Small intestine (tissue), 7 donors: ENCODE measurements around the gene SNRNP200. TPM values are rescaled to one million over a fixed set of nuclear protein-coding genes. Genes with fewer than 3 reads are reported as not detected.

Source experiments
- DNase-seq, 2 donors: peaks; one replicate each; pipeline versions ENCODE4 v3.0.0 to v3.0.0-alpha.2; 2013
- FAIRE-seq: peaks from 2 replicates; lab custom pipeline; 2012; peaks lifted over from hg19 to GRCh38; lab: Jason Lieb, UNC
- H3K27ac ChIP-seq, 3 donors: one replicate each; pipeline ENCODE4 v1.5.1; 2013; ENCODE audit warnings: low read length in 2 of 3, mild to moderate bottlenecking in 2 of 3, control low read depth in 1 of 3, inconsistent platforms in 1 of 3, low read depth in 1 of 3, moderate library complexity in 1 of 3
- H3K27me3 ChIP-seq, 3 donors: one replicate each; pipeline ENCODE4 v1.6.1; 2013; ENCODE audit warnings: low read length in 3 of 3, inconsistent platforms in 1 of 3; ENCODE audit not compliant: control insufficient read depth in 3 of 3, insufficient read depth in 3 of 3
- H3K36me3 ChIP-seq, 3 donors: one replicate each; pipeline ENCODE4 v1.6.1; 2013; ENCODE audit warnings: low read length in 3 of 3, inconsistent platforms in 1 of 3, low read depth in 1 of 3, mild to moderate bottlenecking in 1 of 3, moderate library complexity in 1 of 3; ENCODE audit not compliant: control insufficient read depth in 3 of 3, insufficient read depth in 2 of 3
- H3K4me1 ChIP-seq, 3 donors: one replicate each; pipeline ENCODE4 v1.6.1; 2013; ENCODE audit warnings: low read length in 2 of 3, inconsistent platforms in 1 of 3, low read depth in 1 of 3, mild to moderate bottlenecking in 1 of 3, moderate library complexity in 1 of 3; ENCODE audit not compliant: control insufficient read depth in 3 of 3, insufficient read depth in 2 of 3
- H3K4me3 ChIP-seq, 3 donors: one replicate each; pipeline ENCODE4 v1.5.1; 2013; ENCODE audit warnings: low read length in 3 of 3, control low read depth in 1 of 3, inconsistent platforms in 1 of 3, low read depth in 1 of 3, mild to moderate bottlenecking in 1 of 3, moderate library complexity in 1 of 3
- H3K9me3 ChIP-seq, 2 donors: one replicate each; pipeline ENCODE4 v1.6.1; 2013; ENCODE audit warnings: low read depth in 1 of 2, low read length in 1 of 2; ENCODE audit not compliant: control insufficient read depth in 2 of 2, insufficient read depth in 1 of 2
- WGBS, 3 donors: extraction: QIAGEN DNeasy Blood & Tissue Kit; methylation state at CpG; one replicate each; pipeline ENCODE4 v1.1.7; 2013; 5-methylcytosine and 5-hydroxymethylcytosine counted together
- polyA plus RNA-seq, 4 donors: library from polyadenylated mRNA; stranded (reverse) in 3 of 4; unstranded in 1 of 4; fragments of 200-250 nt in 3 of 4; fragments of 120-200 nt in 1 of 4; gene quantifications; one replicate each; pipeline versions ENCODE4 v1.2.1 to v1.2.3, GENCODE V29; 2013
- donor health status: healthy with polysubstance abuse.
- donor health status: control.
- donor health status: control.
- donor health status: Bipolar disorder and iron deficiency.
- donor health status: healthy.

The SNRNP200 gene
- polyA plus RNA-seq, 4 donors = 55.4 to 156 (median 66.9) TPM

DNA sequence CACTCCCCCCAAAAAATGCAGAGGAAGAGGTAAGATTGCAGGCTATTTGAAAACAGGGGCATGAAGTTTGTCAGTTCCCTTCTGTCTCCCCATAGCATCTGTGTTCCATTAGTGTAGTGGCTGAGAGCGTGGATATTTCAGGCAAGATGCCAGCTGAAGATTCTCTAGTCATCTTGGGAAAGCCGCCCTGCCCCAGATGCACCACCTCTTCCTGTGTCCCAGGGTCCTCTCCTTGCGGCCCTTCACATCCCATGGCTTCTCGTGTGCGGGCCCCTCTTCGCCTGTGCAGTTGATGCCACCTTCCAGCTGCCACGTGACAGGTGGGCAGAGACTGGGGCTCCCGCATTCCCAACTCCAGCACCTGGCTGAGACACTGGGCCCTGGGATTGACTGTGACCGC, 55.7 kb downstream of the SNRNP200 start:
- no peak for FAIRE-seq
- Histone ChIP-seq H3K9me3 (no peaks in the 10 kb centered on the region), H3K4me3 (no peak overlapping the region), H3K36me3 (peaks cover 12 to 61% (median 28%) of the 10 kb centered on the region in 3 donors), H3K4me1 (peaks cover 0 to 15% (median 2%) of the 10 kb centered on the region in 3 donors), H3K27me3 (no peaks in the 10 kb centered on the region), H3K27ac (no peak overlapping the region)
- no peak for DNase-seq
- WGBS, 3 donors = 84 to 96% (median 91%) methylated on average over 8 to 9 of the region's 9 CpGs

DNA sequence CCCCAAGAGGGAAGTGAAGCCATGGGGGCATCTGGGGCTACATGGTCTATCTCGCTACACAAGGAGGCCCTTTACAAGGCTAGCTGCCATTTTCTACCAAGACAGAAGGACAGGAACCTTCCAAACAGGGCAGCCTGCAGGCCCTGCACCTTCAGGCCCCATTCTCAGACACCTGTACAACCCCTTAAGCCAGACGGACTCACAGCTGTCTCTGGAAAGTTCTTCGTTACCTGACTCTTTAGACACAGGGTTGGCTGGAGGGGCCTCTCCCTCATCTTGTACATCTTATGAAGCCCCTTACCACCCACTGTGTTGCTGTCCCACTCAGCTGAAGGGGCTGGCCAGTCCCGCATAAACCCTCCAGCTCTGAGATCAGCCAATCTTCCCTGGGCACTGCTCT, 56.7 kb downstream of the SNRNP200 start:
- Histone ChIP-seq H3K4me1 (peaks cover 0 to 15% (median 2%) of the 10 kb centered on the region in 3 donors), H3K27me3 (no peaks in the 10 kb centered on the region), H3K4me3 (no peak overlapping the region), H3K9me3 (no peaks in the 10 kb centered on the region), H3K27ac (no peak overlapping the region), H3K36me3 (peaks cover 7 to 53% (median 22%) of the 10 kb centered on the region in 3 donors)
- DNase-seq (no peak), FAIRE-seq (no peak)
- 96 to 97% (median 96%) methylated on average over 4 of the region's 4 CpGs for WGBS, 3 donors

DNA sequence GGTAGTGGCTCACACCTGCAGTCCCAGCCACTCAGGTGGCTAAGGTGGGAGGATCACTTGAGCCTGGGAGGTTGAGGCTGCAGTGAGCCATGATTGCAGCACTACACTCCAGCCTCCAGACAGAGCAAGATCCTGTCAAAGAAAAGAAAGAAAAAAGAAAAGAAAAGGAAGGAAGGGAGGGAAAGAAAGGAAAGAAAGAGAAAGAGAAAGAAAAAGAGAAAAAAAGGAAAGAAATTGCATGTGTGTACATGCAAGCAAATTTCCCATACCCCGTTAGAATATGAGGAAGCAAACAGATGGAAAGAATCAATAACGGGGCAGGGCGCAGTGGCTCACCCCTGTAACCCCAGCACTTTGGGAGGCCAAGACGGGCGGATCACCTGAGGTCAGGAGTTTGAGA, 57.5 kb downstream of the SNRNP200 start:
- Histone ChIP-seq H3K4me3 (no peak overlapping the region), H3K27me3 (no peaks in the 10 kb centered on the region), H3K4me1 (peaks cover 0 to 13% (median 0%) of the 10 kb centered on the region in 3 donors), H3K27ac (no peak overlapping the region), H3K9me3 (no peaks in the 10 kb centered on the region), H3K36me3 (peaks cover under 1 to 46% (median 14%) of the 10 kb centered on the region in 3 donors)
- FAIRE-seq (no peak), DNase-seq (no peak)
- 51 to 72% (median 60%) methylated on average over 5 of the region's 5 CpGs for WGBS, 3 donors

DNA sequence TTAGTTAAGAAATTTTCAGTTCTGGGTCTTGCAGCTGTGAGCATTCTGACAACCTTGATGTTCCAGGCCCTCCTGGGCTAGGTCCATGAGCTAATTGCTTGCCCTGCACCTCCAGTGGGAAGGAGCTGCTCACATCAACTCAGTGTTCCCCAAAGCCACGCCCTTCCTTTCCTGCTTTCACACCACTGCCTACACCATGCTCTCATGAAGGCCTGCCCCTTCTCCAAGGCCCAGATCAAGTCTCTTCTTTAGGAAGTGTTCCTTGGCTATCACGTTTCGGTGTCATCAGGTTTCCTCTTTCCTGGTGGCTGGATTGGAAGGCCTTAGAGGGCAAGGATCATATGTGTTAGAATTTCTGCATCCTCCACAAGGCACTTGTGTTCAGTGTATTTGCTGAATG, 58.3 kb downstream of the SNRNP200 start:
- Histone ChIP-seq H3K4me3 (no peak overlapping the region), H3K27ac (no peak overlapping the region), H3K27me3 (no peaks in the 10 kb centered on the region), H3K36me3 (peaks cover 0 to 38% (median 6%) of the 10 kb centered on the region in 3 donors), H3K4me1 (peaks cover 0 to 4% (median 0%) of the 10 kb centered on the region in 3 donors), H3K9me3 (no peaks in the 10 kb centered on the region)
- no peak for FAIRE-seq
- WGBS, 3 donors = 78 to 90% (median 81%) methylated on average over 3 of the region's 3 CpGs
- DNase-seq = no peak

DNA sequence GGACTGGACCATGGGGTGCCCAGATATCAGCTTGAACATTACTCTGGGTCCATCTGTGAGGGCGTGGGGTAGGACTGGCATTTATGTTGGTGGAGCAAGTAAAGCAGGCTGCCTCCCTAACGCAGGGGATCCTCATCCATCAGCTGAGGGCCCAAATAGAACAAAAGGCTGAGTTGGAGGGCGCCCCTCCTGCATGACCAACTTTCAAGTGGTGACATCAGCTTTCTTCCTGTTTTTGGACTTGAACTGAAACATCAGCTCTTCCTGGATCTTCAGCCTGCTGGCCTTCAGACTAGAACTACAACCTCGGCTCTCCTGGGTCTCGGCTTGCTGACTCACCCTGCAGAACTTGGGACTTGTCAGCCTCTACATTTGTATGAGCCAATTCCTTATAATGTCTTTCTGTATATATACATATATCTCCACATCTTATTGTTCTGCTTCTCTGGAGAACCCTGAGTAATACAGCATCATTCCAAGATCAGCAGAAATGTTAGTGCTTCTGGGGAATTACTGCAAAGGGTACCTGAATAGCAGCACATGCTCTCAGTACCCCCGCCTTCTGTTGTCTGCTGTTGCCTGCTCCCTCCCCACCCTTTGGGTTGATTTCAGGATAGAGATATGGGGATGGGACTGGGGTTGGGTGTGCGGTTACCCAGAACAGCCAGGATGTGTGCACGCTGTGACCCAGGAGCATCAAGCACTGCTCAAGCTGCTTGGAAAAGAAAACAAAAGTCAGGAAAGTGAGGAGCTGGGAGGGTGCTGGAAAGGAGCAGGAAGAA, 59.5 kb downstream of the SNRNP200 start:
- Histone ChIP-seq H3K27ac (peak overlapping the region in 1 of 3 donors; percentile 33), H3K9me3 (no peaks in the 10 kb centered on the region), H3K27me3 (no peaks in the 10 kb centered on the region), H3K4me3 (no peak overlapping the region), H3K4me1 (peaks cover 0 to 5% (median 0%) of the 10 kb centered on the region in 3 donors), H3K36me3 (peaks cover 0 to 38% (median 3%) of the 10 kb centered on the region in 3 donors)
- WGBS, 3 donors = 85 to 93% (median 89%) methylated on average over 8 of the region's 8 CpGs
- FAIRE-seq (no peak), DNase-seq (no peak)

DNA sequence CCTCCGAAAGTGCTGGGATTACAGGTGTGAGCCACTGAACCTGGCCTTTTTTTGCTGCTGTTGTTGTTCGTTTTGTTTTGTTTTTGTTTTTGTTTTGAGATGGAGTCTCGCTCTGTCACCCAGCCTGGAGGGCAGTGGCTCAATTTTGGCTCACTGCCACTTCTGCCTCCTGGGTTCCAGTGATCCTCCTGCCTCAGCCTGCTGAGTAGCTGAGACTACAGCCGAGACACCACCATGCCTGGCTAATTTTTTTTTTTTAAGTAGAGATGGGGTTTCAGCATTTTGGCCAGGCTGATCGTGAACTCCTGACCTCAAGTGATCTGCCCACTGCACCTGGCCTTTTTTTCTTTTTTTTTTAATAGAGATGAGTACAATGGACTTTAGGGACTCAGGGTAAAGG, 61.5 kb downstream of the SNRNP200 start:
- DNase-seq (no peak), FAIRE-seq (no peak)
- Histone ChIP-seq H3K36me3 (peaks cover 0 to 44% (median 0%) of the 10 kb centered on the region in 3 donors), H3K27ac (no peak overlapping the region), H3K27me3 (no peaks in the 10 kb centered on the region), H3K4me1 (peaks cover 0 to 6% (median 5%) of the 10 kb centered on the region in 3 donors), H3K4me3 (no peak overlapping the region), H3K9me3 (no peaks in the 10 kb centered on the region)
- 78 to 92% (median 89%) methylated on average over 5 of the region's 5 CpGs for WGBS, 3 donors

DNA sequence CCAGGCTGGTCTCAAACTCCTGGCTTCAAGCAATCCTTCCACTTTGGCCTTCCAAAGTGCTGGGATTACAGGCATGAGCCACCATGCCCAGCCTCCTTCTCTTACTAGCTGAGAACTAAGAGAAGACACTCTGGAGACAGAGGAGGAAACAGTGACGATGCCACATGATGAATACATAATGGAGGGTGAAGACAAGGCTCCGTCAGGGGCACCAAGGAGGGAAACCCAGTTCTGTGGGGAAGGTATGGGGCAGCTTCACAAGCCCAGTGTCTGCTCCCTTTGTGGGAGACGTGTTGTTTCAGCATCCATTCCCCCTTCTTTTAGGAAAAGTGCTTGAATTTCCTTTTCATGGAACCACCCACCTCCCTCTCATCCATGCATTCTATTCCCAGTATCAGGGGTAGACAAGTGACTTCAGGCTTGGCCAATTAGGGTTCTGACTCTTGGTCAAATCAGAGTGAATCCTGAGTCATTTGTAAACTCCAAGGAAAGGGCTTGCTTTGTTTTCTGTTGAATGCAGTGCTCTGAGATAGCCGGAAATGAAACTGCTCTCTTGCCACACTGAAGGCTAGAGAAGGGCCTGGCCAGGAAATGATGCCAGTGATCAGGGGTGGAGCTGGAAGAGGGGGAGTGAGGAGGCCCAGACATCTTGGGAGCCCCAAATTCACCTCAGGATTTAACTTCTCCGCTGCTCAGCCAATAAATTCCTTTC, 63.3 kb downstream of the SNRNP200 start:
- Histone ChIP-seq H3K27me3 (no peaks in the 10 kb centered on the region), H3K9me3 (no peaks in the 10 kb centered on the region), H3K36me3 (peaks cover 0 to 40% (median 0%) of the 10 kb centered on the region in 3 donors), H3K4me1 (peaks cover 2 to 24% (median 5%) of the 10 kb centered on the region in 3 donors), H3K4me3 (no peak overlapping the region), H3K27ac (peak overlapping the region; percentile 7 to 94 (median 23))
- WGBS, 3 donors = 56 to 76% (median 63%) methylated on average over 5 of the region's 5 CpGs
- no peak for FAIRE-seq
- DNase-seq = peak in 1 of 2 donors; percentile 42

DNA sequence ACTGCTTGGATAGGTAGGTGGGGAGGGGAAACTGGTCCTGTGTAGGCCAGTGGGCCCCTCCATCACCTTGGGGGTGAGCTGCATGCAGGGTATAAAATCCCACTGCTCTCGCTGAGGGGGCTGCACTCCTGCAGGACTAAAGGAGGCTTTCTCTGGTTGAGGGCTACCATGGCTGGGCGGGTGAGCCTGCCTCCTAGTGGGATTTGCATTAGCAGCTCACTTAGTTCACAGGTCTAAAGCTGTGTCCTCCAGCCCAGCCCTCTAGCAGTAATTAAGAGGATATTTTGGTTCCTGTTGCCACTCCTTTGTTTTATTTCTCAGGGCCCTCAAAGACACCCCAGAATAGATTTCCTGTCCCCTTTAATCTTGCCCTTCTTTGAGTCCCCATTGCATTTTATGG, 64.1 kb downstream of the SNRNP200 start:
- H3K9me3 ChIP-seq = no peaks in the 10 kb centered on the region
- peaks cover 0 to 35% (median 0%) of the 10 kb centered on the region in 3 donors for H3K36me3 ChIP-seq
- H3K4me1 ChIP-seq = peaks cover 2 to 30% (median 5%) of the 10 kb centered on the region in 3 donors
- no peaks in the 10 kb centered on the region for H3K27me3 ChIP-seq
- 84 to 90% (median 86%) methylated on average over 2 of the region's 2 CpGs for WGBS, 3 donors
- no peak for FAIRE-seq
- no peak for DNase-seq
- no peak overlapping the region for H3K4me3 ChIP-seq
- H3K27ac ChIP-seq = peak overlapping the region in 1 of 3 donors; percentile 16
